HepG2 (cell line): ENCODE results near the gene NEGR1. TPM values are rescaled to one million over a fixed set of nuclear protein-coding genes. Genes with fewer than 3 reads are reported as not detected.

ENCODE experiments used
- ATAC-seq: fragments of 200-7000 bp; cut with Tn5 transposase; 3 replicates; pipeline ENCODE4 v1.9.1; 2020; ENCODE audit warnings: mild to moderate bottlenecking, moderate library complexity
- BruUV-seq: library from RNA; stranded (reverse); fragments of 400-500 nt; replicated peaks from 2 replicates; lab custom pipeline; 2021; lab: Mats Ljungman, UMichigan
- CTCF ChIA-PET: fragments of 300-600 bp; formaldehyde crosslinking; extraction: SDS; loops from one replicate; lab custom pipeline; 2021; ENCODE audit warnings: low total read pairs, inconsistent platforms, low intra/inter-chr PET ratio; lab: Yijun Ruan, JAX
- POLR2A ChIA-PET: fragments of 350-600 bp; sonication (Branson Sonifier 250); formaldehyde crosslinking; loops from one replicate; lab custom pipeline; 2020; ENCODE audit warnings: antibody characterized with exemption, inconsistent platforms; lab: Yijun Ruan, JAX
- DNase-seq: peaks from one replicate; pipeline ENCODE4 v3.0.0-alpha.2; 2015; ENCODE audit warnings: low spot score
- FAIRE-seq: peaks from 3 replicates; lab custom pipeline; 2011; peaks lifted over from hg19 to GRCh38; lab: Jason Lieb, UNC
- H2AFZ ChIP-seq: one replicate; pipeline ENCODE4 v1.6.1; 2011; ENCODE audit warnings: low read length, inconsistent platforms
- H3K27ac ChIP-seq: fragments of 300-600 bp; 3 replicates; pipeline ENCODE4 v1.8.0; 2011; ENCODE audit warnings: mixed run types, mild to moderate bottlenecking, mixed read lengths, low read length, inconsistent platforms; ENCODE audit not compliant: insufficient read depth; ENCODE audit errors: extremely low read length
- H3K27me3 ChIP-seq, 2 experiments: fragments of 200-600 bp in 1 of 2; 2 replicates in 1 of 2; 3 replicates in 1 of 2; pipeline versions ENCODE4 v1.6.0 to v1.8.0; 2011; ENCODE audit warnings: low read length in 2 of 2, mild to moderate bottlenecking in 2 of 2, moderate library complexity in 2 of 2, inconsistent platforms in 1 of 2; ENCODE audit not compliant: insufficient read depth in 2 of 2, control insufficient read depth in 1 of 2
- H3K36me3 ChIP-seq, 2 experiments: fragments of 200-600 bp in 1 of 2; replicated peaks in 1 of 2; 2 replicates in 1 of 2; 3 replicates in 1 of 2; pipeline versions ENCODE4 v1.5.1 to v1.8.0; 2011; ENCODE audit warnings: low read length in 2 of 2, inconsistent platforms in 1 of 2; ENCODE audit not compliant: insufficient read depth in 2 of 2, control insufficient read depth in 1 of 2
- H3K4me1 ChIP-seq: 2 replicates; pipeline ENCODE4 v1.5.1; 2012; ENCODE audit warnings: low read length, inconsistent platforms; ENCODE audit not compliant: insufficient read depth
- H3K4me2 ChIP-seq: 2 replicates; pipeline ENCODE4 v1.6.0; 2011; ENCODE audit warnings: low read depth, low read length, inconsistent platforms
- H3K4me3 ChIP-seq, 3 experiments: fragments of 200-600 bp in 1 of 3; sonication (generic), shearing (Covaris generic) in 1 of 3; replicated peaks in 1 of 3; 2 replicates each; pipeline ENCODE4 v1.5.1; 2011 to 2016; ENCODE audit warnings: low read length in 3 of 3, inconsistent platforms in 2 of 3, low read depth in 2 of 3, mild to moderate bottlenecking in 2 of 3, control low read depth in 1 of 3, mixed read lengths in 1 of 3; ENCODE audit not compliant: insufficient read depth in 1 of 3
- H3K79me2 ChIP-seq: one replicate; pipeline ENCODE4 v1.6.1; 2011; ENCODE audit warnings: low read length, inconsistent platforms; ENCODE audit not compliant: insufficient read depth
- H3K9ac ChIP-seq: 2 replicates; pipeline ENCODE4 v1.6.0; 2011; ENCODE audit warnings: mild to moderate bottlenecking, low read depth, low read length, inconsistent platforms; ENCODE audit not compliant: insufficient read depth
- H3K9me3 ChIP-seq: 2 replicates; pipeline ENCODE4 v1.5.1; 2012; ENCODE audit warnings: mild to moderate bottlenecking, low read length
- H4K20me1 ChIP-seq: 2 replicates; pipeline ENCODE4 v1.6.0; 2011; ENCODE audit warnings: inconsistent platforms, mild to moderate bottlenecking, low read length, moderate library complexity; ENCODE audit not compliant: insufficient read depth
- MAZ ChIP-seq, 2 experiments: sonication (generic) in 1 of 2; formaldehyde crosslinking in 1 of 2; IDR thresholded peaks; 2 replicates each; pipeline versions ENCODE4 v1.5.0 to v1.6.1; 2012 to 2020; ENCODE audit warnings: low read depth in 2 of 2, mild to moderate bottlenecking in 2 of 2, borderline replicate concordance in 1 of 2, improper control_type of control experiment in 1 of 2, low read length in 1 of 2, missing genetic modification reagents in 1 of 2, moderate library complexity in 1 of 2
- MED8 ChIP-seq: sonication (generic); formaldehyde crosslinking; IDR thresholded peaks from 2 replicates; pipeline ENCODE4 v1.8.1; 2023; ENCODE audit warnings: mild to moderate bottlenecking, missing genetic modification reagents; ENCODE audit not compliant: insufficient replicate concordance
- PAF1 ChIP-seq: IDR thresholded peaks from 2 replicates; pipeline ENCODE4 v1.6.1; 2016; ENCODE audit warnings: missing genetic modification reagents, missing compliant biosample characterization
- SAFB2 ChIP-seq: sonication (generic); formaldehyde crosslinking; IDR thresholded peaks from 2 replicates; pipeline ENCODE4 v1.5.1; 2020; ENCODE audit warnings: missing genetic modification reagents, low read depth, mild to moderate bottlenecking, borderline replicate concordance
- ZFAT ChIP-seq: sonication (generic); formaldehyde crosslinking; conservative IDR thresholded peaks from 2 replicates; pipeline ENCODE4 v1.8.1; 2023; ENCODE audit warnings: missing genetic modification reagents, inconsistent platforms
- ZNF275 ChIP-seq: sonication (generic); formaldehyde crosslinking; IDR thresholded peaks from 2 replicates; pipeline ENCODE4 v1.8.0; 2022; ENCODE audit warnings: missing genetic modification reagents, mild to moderate bottlenecking, inconsistent platforms, borderline replicate concordance
- ZNF564 ChIP-seq: sonication (generic); formaldehyde crosslinking; IDR thresholded peaks from 2 replicates; pipeline ENCODE4 v1.8.1; 2023; ENCODE audit warnings: mild to moderate bottlenecking, missing genetic modification reagents
- ZSCAN5A ChIP-seq: sonication (generic); formaldehyde crosslinking; IDR thresholded peaks from 2 replicates; pipeline ENCODE4 v1.8.0; 2022; ENCODE audit warnings: mild to moderate bottlenecking, missing genetic modification reagents, borderline replicate concordance
- WGBS: methylation state at CpG from one replicate; pipeline ENCODE4 v1.1.6; 2017; ENCODE audit warnings: low lambda C conversion rate; 5-methylcytosine and 5-hydroxymethylcytosine counted together
- in situ Hi-C: cut with HindIII; loops from 2 replicates; pipeline ENCODE4 v1.10.0; 2017; ENCODE audit warnings: low pct_unique_long_range_greater_than_20kb; ENCODE audit not compliant: extremely low pct_ligation_motif_present
- intact Hi-C: fragments of 100-400 bp; cut with micrococcal nuclease; formaldehyde crosslinking; loops from one replicate; pipeline ENCODE4 v1.10.0; 2022; ENCODE audit not compliant: unreplicated experiment
- polyA plus RNA-seq, 8 experiments: library from polyadenylated mRNA; depleted of rRNA in 3 of 8; stranded (reverse) in 7 of 8; unstranded in 1 of 8; fragments of >200 nt; fragmentation: Illumina TruSeq in 4 of 8; extraction: Trizol in 4 of 8; gene quantifications; 2 replicates each; pipeline versions ENCODE4 v1.2.1 to v1.2.3, GENCODE V29; 2011 to 2016; ENCODE audit warnings: low read depth in 4 of 8, missing spikeins in 1 of 8, mixed read lengths in 1 of 8; ENCODE audit not compliant: insufficient read depth in 1 of 8
- total RNA-seq, 5 experiments: library from RNA; depleted of rRNA; stranded (reverse); fragments of >200 nt; fragmentation: Illumina TruSeq; extraction: Trizol; gene quantifications; 2 replicates each; pipeline ENCODE4 v1.2.3, GENCODE V29; 2016; ENCODE audit warnings: low read depth in 1 of 5

Gene NEGR1
- total and polyA plus RNA-seq, 2 of the 13 experiments (the other 11 are each of a cell fraction or from before 2014, with no cell fraction given): not detected

GRCh38 chr1:72111662-72112061 lies 170.7 kb downstream of the NEGR1 start:
- TF ChIP-seq ZFAT (CRISPR knock-in tag): no peak
- TF ChIP-seq MED8 (CRISPR knock-in tag): no peak
- TF ChIP-seq ZSCAN5A (CRISPR knock-in tag): no peak
- TF ChIP-seq ZNF564: no peak
- TF ChIP-seq SAFB2 (CRISPR knock-in tag): no peak
- TF ChIP-seq MAZ (IDR thresholded peaks at IDR 0.05; ENCODE audit: borderline replicate concordance, low read depth, low read length): no peak
- no peak for TF ChIP-seq MAZ (CRISPR knock-in tag; IDR thresholded peaks at IDR 0.05; ENCODE audit: low read depth)
- TF ChIP-seq ZNF275: no peak
- TF ChIP-seq PAF1 (CRISPR knock-in tag): no peak
- Histone ChIP-seq H3K27ac (no peak overlapping the region), H4K20me1 (no peaks in the 10 kb centered on the region), H3K9me3 (no peaks in the 10 kb centered on the region), H3K27me3 (no peaks in the 10 kb centered on the region), H3K79me2 (no peaks in the 10 kb centered on the region), H3K4me2 (no peak overlapping the region), H3K9ac (no peak overlapping the region), H3K4me3 (no peak overlapping the region), H3K36me3 (no peaks in the 10 kb centered on the region), H3K4me1 (no peaks in the 10 kb centered on the region), H2AFZ (no peak overlapping the region)
- POLR2A ChIA-PET: no interaction called here
- ATAC-seq (no peak), DNase-seq (no peak), FAIRE-seq (no peak)
- intact Hi-C loops (no loop called here), in situ Hi-C loops (no loop called here)
- BruUV-seq: no TSS peak
- CTCF ChIA-PET: no interaction called here
- 0% methylated on average over 4 of the region's 4 CpGs for WGBS
